PFSK-1 (cell line): ENCODE results near the gene DLX3.

Experiments
- FOXP2 ChIP-seq: optimal IDR thresholded peaks from 2 replicates; pipeline ENCODE3; 2011; ENCODE audit warnings: borderline replicate concordance, control low read depth, inconsistent platforms; ENCODE audit not compliant: insufficient read depth; ENCODE audit errors: extremely low read length, extremely low read depth
- POLR2AphosphoS5 ChIP-seq: IDR thresholded peaks from 2 replicates; pipeline ENCODE4 v1.6.1; 2012; ENCODE audit warnings: low read depth, mild to moderate bottlenecking, control low read depth, low read length, moderate library complexity
- SIN3A ChIP-seq: IDR thresholded peaks from 2 replicates; pipeline ENCODE4 v1.6.1; 2012; ENCODE audit warnings: mild to moderate bottlenecking, low read length, moderate library complexity, borderline replicate concordance; ENCODE audit not compliant: insufficient read depth
- TAF1 ChIP-seq: IDR thresholded peaks from 2 replicates; pipeline ENCODE4 v1.6.1; 2012; ENCODE audit warnings: low read length, control low read depth, borderline replicate concordance; ENCODE audit not compliant: insufficient read depth
- TF ChIP-seq, protein P1 (sequence below), 2 experiments: IDR thresholded peaks; 2 replicates each; pipeline versions ENCODE4 v1.6.1 to v1.8.0; 2011 to 2012; ENCODE audit warnings: low read depth in 2 of 2, low read length in 2 of 2, control low read depth in 1 of 2, inconsistent platforms in 1 of 2, mild to moderate bottlenecking in 1 of 2, moderate library complexity in 1 of 2; ENCODE audit not compliant: insufficient read depth in 1 of 2

Gene DLX3

DNA sequence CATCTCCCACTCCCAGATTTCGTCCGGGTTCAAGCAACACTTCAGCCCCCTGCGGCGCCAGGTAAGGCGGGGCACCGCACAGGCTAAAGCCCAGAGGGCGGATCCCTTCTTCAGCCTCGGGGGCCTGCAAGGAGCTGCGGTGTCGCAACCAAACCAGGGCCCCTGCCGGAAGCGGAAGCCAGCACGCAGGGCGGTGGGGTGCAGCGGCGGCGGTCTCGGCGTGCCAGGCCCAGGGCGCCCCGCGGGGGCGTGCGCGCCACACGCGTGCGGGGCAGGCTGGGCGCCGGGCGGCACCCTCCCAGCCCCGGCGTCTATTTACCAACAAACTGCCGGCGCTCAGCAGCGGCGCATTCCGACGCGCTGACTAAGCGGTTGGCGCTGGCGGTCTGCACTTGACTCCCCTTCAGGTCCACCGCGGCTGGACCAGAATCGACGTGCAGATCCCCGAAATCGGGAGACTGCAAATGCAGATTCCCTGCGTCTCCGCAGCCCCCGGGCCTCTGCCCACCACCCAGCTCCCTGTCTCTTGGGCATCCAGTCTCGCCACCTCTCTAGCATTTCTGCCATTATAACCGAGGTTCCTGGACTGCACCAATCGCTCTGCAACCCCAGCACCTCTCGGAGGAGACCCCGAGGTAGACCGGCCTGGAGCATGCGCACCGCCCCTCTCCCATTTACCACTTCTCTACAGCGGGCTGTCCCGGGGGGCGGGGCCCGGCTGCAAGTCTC lies 26.5 kb downstream of the DLX3 start:
- TF ChIP-seq, protein P1, sequence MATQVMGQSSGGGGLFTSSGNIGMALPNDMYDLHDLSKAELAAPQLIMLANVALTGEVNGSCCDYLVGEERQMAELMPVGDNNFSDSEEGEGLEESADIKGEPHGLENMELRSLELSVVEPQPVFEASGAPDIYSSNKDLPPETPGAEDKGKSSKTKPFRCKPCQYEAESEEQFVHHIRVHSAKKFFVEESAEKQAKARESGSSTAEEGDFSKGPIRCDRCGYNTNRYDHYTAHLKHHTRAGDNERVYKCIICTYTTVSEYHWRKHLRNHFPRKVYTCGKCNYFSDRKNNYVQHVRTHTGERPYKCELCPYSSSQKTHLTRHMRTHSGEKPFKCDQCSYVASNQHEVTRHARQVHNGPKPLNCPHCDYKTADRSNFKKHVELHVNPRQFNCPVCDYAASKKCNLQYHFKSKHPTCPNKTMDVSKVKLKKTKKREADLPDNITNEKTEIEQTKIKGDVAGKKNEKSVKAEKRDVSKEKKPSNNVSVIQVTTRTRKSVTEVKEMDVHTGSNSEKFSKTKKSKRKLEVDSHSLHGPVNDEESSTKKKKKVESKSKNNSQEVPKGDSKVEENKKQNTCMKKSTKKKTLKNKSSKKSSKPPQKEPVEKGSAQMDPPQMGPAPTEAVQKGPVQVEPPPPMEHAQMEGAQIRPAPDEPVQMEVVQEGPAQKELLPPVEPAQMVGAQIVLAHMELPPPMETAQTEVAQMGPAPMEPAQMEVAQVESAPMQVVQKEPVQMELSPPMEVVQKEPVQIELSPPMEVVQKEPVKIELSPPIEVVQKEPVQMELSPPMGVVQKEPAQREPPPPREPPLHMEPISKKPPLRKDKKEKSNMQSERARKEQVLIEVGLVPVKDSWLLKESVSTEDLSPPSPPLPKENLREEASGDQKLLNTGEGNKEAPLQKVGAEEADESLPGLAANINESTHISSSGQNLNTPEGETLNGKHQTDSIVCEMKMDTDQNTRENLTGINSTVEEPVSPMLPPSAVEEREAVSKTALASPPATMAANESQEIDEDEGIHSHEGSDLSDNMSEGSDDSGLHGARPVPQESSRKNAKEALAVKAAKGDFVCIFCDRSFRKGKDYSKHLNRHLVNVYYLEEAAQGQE (IDR thresholded peaks at IDR 0.05; ENCODE audit: insufficient read depth in 1 of 2, low read depth in 2 of 2, low read length in 2 of 2): no peak
- peak; percentile 70 for TF ChIP-seq FOXP2
- TF ChIP-seq TAF1: no peak
- TF ChIP-seq POLR2AphosphoS5: no peak

DNA sequence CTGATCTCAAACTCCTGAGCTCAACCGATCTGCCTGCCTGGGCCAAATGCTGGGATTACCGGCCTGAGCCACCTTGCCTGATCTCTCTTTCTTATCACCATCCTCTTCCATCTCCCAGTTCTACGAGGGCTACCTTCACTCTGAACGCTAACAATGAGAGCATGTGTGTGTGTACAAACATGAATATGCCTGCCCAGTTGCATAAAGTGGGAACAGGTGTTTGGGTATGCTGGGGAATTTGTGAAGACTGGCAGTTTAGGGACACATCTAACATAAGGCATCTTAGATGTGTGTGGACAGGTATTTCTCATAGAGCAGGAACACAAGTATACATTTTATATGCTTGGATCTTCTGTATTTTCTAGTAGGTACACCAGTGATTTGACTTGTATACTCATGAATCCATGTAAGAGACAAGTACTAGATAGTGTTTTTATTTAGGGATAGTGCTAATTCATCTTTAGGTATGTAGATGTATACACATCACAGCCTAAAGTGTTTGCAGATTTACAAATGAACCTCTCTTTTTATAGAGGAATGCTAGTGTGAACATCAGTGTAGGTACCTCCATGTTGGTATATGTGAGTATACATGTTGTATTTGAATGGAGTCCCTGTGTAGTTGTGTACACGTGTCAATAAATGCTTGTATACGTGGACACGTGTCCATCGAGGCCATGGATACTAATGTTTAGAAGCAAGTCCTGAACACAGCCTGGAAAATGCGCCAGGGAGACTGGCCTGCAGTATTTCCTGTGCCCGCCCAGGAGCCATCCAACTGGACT lies 27.2 kb downstream of the DLX3 start:
- TF ChIP-seq, protein P1 (IDR thresholded peaks at IDR 0.05; ENCODE audit: insufficient read depth in 1 of 2, low read depth in 2 of 2, low read length in 2 of 2): no peak
- no peak for TF ChIP-seq SIN3A
- no peak for TF ChIP-seq POLR2AphosphoS5
- no peak for TF ChIP-seq TAF1
- no peak for TF ChIP-seq FOXP2

DNA sequence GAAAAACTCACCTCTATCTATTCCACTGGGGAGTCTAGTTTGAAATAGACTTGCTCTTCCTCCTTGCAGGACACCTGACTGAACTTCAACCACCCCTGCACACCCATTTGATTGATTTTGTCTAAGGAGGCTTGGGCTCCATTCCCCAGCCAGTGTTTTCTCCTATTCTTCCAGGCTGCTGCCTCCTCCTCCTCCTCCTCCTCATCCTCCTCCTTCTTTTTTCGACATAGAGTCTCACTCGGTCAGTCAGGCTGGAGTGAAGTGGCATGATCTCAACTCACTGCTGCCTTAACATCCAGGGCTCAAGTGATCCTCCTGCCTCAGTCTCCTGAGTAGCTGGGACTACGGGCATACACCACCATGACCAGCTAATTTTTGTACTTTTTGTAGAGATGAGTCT lies 27.8 kb downstream of the DLX3 start:
- TF ChIP-seq SIN3A (no peak), POLR2AphosphoS5 (no peak), TAF1 (no peak), FOXP2 (no peak)
- TF ChIP-seq, protein P1 (IDR thresholded peaks at IDR 0.05; ENCODE audit: insufficient read depth in 1 of 2, low read depth in 2 of 2, low read length in 2 of 2): no peak

DNA sequence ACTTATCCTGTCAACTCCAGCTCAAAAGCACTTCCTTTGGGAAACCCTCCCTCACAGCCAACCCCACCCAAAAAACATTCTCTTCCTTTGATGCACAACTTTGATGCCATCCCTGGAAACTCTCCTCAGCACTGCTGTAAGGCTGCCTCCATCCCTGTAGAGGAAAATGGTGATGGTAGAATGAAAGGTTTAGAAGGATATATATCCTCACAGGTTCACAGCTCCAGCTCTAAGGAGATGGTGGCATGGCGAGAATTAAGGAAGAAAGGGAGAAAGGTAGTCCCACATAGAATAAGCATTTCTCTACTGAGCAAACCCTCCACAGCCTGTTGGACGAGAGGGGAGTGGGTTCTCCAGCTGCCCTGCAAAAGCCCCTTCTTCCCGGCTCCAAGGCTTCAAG lies 28.3 kb downstream of the DLX3 start:
- TF ChIP-seq POLR2AphosphoS5 (no peak), SIN3A (no peak), TAF1 (no peak), FOXP2 (no peak)
- TF ChIP-seq, protein P1 (IDR thresholded peaks at IDR 0.05; ENCODE audit: insufficient read depth in 1 of 2, low read depth in 2 of 2, low read length in 2 of 2): no peak
